ENCODE measurements around the gene SAP130. TPM values are rescaled to one million over a fixed set of nuclear protein-coding genes. Genes with fewer than 3 reads are reported as not detected.

SAP130 gene
- total RNA-seq, 1 donor from 2014 or later: 1.6 TPM

GRCh38 chr2:128062571-128062970 is 34.7 kb upstream of the SAP130 start:
- Histone ChIP-seq H3K4me3 (ENCODE audit: low read depth, low read length) (no peak overlapping the region), H3K36me3 (ENCODE audit: control insufficient read depth, insufficient read depth, low read length) (no peaks in the 10 kb centered on the region), H3K27me3 (ENCODE audit: control insufficient read depth, insufficient read depth, low read length) (no peaks in the 10 kb centered on the region)
- no peak for TF ChIP-seq CTCF (IDR thresholded peaks at IDR 0.05; ENCODE audit: insufficient read depth, low read length, severe bottlenecking)
- FAIRE-seq (no peak), DNase-seq (ENCODE audit: low read depth) (no peak)

GRCh38 chr2:128058114-128058513 is 30.3 kb upstream of the SAP130 start:
- no peak for FAIRE-seq
- no peak for TF ChIP-seq CTCF (IDR thresholded peaks at IDR 0.05; ENCODE audit: insufficient read depth, low read length, severe bottlenecking)
- H3K36me3 ChIP-seq (ENCODE audit: control insufficient read depth, insufficient read depth, low read length): no peaks in the 10 kb centered on the region

GRCh38 chr2:128057334-128057733 is 29.5 kb upstream of the SAP130 start:
- TF ChIP-seq CTCF (IDR thresholded peaks at IDR 0.05; ENCODE audit: insufficient read depth, low read length, severe bottlenecking): no peak
- no peak for FAIRE-seq
- Histone ChIP-seq H3K4me3 (ENCODE audit: low read depth, low read length) (no peak overlapping the region), H3K27me3 (ENCODE audit: control insufficient read depth, insufficient read depth, low read length) (no peaks in the 10 kb centered on the region), H3K36me3 (ENCODE audit: control insufficient read depth, insufficient read depth, low read length) (no peaks in the 10 kb centered on the region)
- DNase-seq (ENCODE audit: low read depth): no peak

More at GRCh38 chr2:128058114-128058513, 30.3 kb upstream of the SAP130 start:
- H3K4me3 ChIP-seq (ENCODE audit: low read depth, low read length): no peak overlapping the region
- no peak for DNase-seq (ENCODE audit: low read depth)
- no peaks in the 10 kb centered on the region for H3K27me3 ChIP-seq (ENCODE audit: control insufficient read depth, insufficient read depth, low read length)

GRCh38 chr2:128054104-128054885 is 26.4 kb upstream of the SAP130 start:
- no peak for TF ChIP-seq CTCF (IDR thresholded peaks at IDR 0.05; ENCODE audit: insufficient read depth, low read length, severe bottlenecking)
- Histone ChIP-seq H3K27me3 (ENCODE audit: control insufficient read depth, insufficient read depth, low read length) (no peaks in the 10 kb centered on the region), H3K36me3 (ENCODE audit: control insufficient read depth, insufficient read depth, low read length) (no peaks in the 10 kb centered on the region), H3K4me3 (ENCODE audit: low read depth, low read length) (no peak overlapping the region)
- FAIRE-seq (no peak), DNase-seq (ENCODE audit: low read depth) (no peak)

GRCh38 chr2:128053331-128053730 is 25.5 kb upstream of the SAP130 start:
- no peak for TF ChIP-seq CTCF (IDR thresholded peaks at IDR 0.05; ENCODE audit: insufficient read depth, low read length, severe bottlenecking)
- H3K4me3 ChIP-seq (ENCODE audit: low read depth, low read length): no peak overlapping the region
- FAIRE-seq: no peak
- no peaks in the 10 kb centered on the region for H3K36me3 ChIP-seq (ENCODE audit: control insufficient read depth, insufficient read depth, low read length)
- no peak for DNase-seq (ENCODE audit: low read depth)
- H3K27me3 ChIP-seq (ENCODE audit: control insufficient read depth, insufficient read depth, low read length): no peaks in the 10 kb centered on the region

GRCh38 chr2:128043041-128043440 is 15.2 kb upstream of the SAP130 start:
- no peak for FAIRE-seq
- Histone ChIP-seq H3K36me3 (ENCODE audit: control insufficient read depth, insufficient read depth, low read length) (no peaks in the 10 kb centered on the region), H3K27me3 (ENCODE audit: control insufficient read depth, insufficient read depth, low read length) (no peaks in the 10 kb centered on the region), H3K4me3 (ENCODE audit: low read depth, low read length) (no peak overlapping the region)
- TF ChIP-seq CTCF (IDR thresholded peaks at IDR 0.05; ENCODE audit: insufficient read depth, low read length, severe bottlenecking): no peak
- DNase-seq (ENCODE audit: low read depth): no peak

All from bronchial epithelial cell (primary cell).